Activated B cell treated with CpG ODN at 0.5 μM for 24 hours (primary cell): ENCODE data around the gene ALK. TPM values are rescaled to one million over a fixed set of nuclear protein-coding genes. Genes with fewer than 3 reads are reported as not detected.
A peak's percentile ranks its signal among the peaks of the same experiment; 100 is the strongest.

Source experiments
- ATAC-seq: fragments of 200-7000 bp; cut with Tn5 transposase; one replicate; pipeline ENCODE4 v1.10.0; 2021; ENCODE audit warnings: low read depth, mild to moderate bottlenecking, moderate library complexity
- CTCF ChIA-PET: fragments of 350-600 bp; sonication (Branson Sonifier 250); formaldehyde crosslinking; loops from one replicate; lab custom pipeline; 2021; ENCODE audit warnings: antibody characterized with exemption; lab: Charles Lee
- POLR2A ChIA-PET: fragments of 350-600 bp; sonication (Branson Sonifier 250); formaldehyde crosslinking; loops from one replicate; lab custom pipeline; 2021; ENCODE audit warnings: antibody characterized with exemption; lab: Charles Lee
- DNase-seq: peaks from one replicate; pipeline ENCODE4 v3.0.0; 2022
- H3K27ac Mint-ChIP-seq: one replicate; pipeline ENCODE4 v1.8.0; 2020; ENCODE audit warnings: mixed read lengths
- H3K27me3 Mint-ChIP-seq: one replicate; pipeline ENCODE4 v1.8.0; 2021; ENCODE audit warnings: mixed read lengths
- H3K36me3 Mint-ChIP-seq: one replicate; pipeline ENCODE4 v1.8.0; 2021; ENCODE audit warnings: low read depth, mixed read lengths
- H3K4me1 Mint-ChIP-seq: one replicate; pipeline ENCODE4 v1.8.0; 2021; ENCODE audit warnings: mixed read lengths
- H3K4me3 Mint-ChIP-seq: one replicate; pipeline ENCODE4 v1.8.0; 2020; ENCODE audit warnings: mild to moderate bottlenecking, mixed read lengths
- H3K9me3 Mint-ChIP-seq: one replicate; pipeline ENCODE4 v1.8.0; 2020; ENCODE audit warnings: mixed read lengths
- intact Hi-C: fragments of 100-400 bp; cut with micrococcal nuclease; formaldehyde crosslinking; loops from one replicate; pipeline ENCODE4 v1.15.1; 2024
- total RNA-seq: library from RNA; stranded (reverse); gene quantifications from 2 replicates; pipeline ENCODE4 v1.2.3, GENCODE V29; 2022
- TF ChIP-seq, protein P1 (sequence below): fragments of 200-600 bp; IDR thresholded peaks from one replicate; pipeline ENCODE4 v1.8.0; 2022; ENCODE audit warnings: antibody characterized with exemption, mild to moderate bottlenecking

The ALK gene
- total RNA-seq, 1 donor from 2014 or later, result not detected

DNA sequence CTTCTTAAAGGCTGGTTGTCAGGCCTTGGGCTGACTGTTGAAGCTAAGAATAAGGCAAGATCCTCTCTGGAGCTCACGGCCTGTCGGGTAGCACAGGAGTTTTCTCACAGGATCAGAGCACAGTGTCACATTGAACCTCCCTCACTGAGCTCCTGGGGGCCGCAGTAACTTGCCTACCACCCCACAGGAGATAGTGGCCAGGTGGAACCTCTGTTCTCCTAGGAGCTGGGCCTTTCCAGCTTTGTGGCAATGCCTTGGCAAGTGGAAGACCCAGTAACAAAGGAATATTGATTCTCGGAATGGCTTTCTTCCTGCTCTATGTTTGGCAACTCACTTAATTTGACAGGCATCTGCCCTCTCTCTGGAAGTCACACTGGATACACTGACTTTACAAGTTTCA, 1.2 kb upstream of the ALK start:
- Mint-ChIP-seq H3K4me1 (peaks cover 14% of the 10 kb centered on the region), H3K27ac (no peak overlapping the region), H3K36me3 (no peaks in the 10 kb centered on the region), H3K9me3 (peaks cover 3% of the 10 kb centered on the region), H3K4me3 (no peak overlapping the region), H3K27me3 (peaks cover 43% of the 10 kb centered on the region)
- CTCF ChIA-PET, result interaction anchor here (0.9 to 2.3 kb wide), 3 partner anchors 9 to 100 kb away, joined by 3 to 6 read pairs (median 4); no protein-coding TSS in a partner anchor
- TF ChIP-seq, protein P1, sequence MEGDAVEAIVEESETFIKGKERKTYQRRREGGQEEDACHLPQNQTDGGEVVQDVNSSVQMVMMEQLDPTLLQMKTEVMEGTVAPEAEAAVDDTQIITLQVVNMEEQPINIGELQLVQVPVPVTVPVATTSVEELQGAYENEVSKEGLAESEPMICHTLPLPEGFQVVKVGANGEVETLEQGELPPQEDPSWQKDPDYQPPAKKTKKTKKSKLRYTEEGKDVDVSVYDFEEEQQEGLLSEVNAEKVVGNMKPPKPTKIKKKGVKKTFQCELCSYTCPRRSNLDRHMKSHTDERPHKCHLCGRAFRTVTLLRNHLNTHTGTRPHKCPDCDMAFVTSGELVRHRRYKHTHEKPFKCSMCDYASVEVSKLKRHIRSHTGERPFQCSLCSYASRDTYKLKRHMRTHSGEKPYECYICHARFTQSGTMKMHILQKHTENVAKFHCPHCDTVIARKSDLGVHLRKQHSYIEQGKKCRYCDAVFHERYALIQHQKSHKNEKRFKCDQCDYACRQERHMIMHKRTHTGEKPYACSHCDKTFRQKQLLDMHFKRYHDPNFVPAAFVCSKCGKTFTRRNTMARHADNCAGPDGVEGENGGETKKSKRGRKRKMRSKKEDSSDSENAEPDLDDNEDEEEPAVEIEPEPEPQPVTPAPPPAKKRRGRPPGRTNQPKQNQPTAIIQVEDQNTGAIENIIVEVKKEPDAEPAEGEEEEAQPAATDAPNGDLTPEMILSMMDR, result no peak
- POLR2A ChIA-PET, result no interaction called here
- ATAC-seq (no peak), DNase-seq (no peak)
- intact Hi-C loops, result loop anchor here (1.0 to 2.0 kb wide), 3 partner anchors 104 to 1102 kb away; no protein-coding TSS in a partner anchor

DNA sequence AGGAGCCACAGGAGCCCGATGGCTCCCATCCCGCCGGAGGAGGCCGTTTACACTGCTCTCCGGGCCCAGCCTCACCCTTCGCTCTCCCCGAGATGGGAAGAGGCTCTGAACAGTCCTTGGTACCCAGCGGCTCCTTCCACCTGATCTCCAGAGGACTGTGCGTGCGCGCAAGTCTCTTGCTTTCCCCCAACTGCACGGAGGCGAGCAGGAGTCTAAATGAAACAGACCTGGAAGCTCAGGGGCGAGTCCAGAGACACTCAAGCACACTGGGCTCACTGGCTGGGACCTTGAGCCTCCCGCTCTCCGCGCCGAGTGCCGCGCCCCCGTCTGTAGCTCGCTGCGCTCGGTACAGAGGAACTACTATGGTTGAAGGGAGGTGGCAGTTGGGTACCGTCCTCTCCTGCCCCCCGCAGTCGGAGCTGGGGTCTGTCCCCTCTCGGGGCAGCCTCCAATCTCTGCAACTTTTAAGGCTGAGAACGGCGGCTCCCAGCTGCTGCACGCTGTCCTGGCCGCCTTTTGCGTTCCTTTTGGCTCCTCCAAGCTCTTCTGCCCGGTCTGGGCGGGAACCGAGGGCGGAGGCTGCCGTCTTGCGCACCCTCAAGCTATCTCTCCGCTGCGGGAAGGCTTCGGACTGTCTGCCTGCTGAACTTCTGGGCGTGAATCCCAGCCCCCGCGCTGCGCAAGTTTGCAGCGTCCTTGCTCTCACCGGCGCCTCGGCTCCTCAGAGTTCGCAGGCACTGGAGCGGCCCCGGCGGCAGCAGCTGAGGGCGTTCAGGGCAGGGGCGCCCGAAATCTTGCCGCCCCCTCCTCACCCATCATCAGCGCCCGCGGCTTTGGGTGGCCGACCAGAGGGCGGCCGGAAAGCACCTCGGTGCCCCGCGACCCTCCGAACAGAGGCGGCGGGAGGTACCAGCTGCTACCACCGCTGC, 491 bp downstream of the ALK start:
- Mint-ChIP-seq H3K9me3 (peaks cover 3% of the 10 kb centered on the region), H3K27me3 (peaks cover 52% of the 10 kb centered on the region), H3K4me3 (peak overlapping the region; percentile 35), H3K36me3 (no peaks in the 10 kb centered on the region), H3K27ac (no peak overlapping the region), H3K4me1 (peaks cover 14% of the 10 kb centered on the region)
- ChIA-PET POLR2A (no interaction called here), CTCF (interaction anchor here (2.3 kb wide), 1 partner anchor 8 kb away, joined by 6 read pairs; no protein-coding TSS in a partner anchor)
- no peak for ATAC-seq
- TF ChIP-seq, protein P1, result no peak
- no peak for DNase-seq
- intact Hi-C loops, result no loop called here

DNA sequence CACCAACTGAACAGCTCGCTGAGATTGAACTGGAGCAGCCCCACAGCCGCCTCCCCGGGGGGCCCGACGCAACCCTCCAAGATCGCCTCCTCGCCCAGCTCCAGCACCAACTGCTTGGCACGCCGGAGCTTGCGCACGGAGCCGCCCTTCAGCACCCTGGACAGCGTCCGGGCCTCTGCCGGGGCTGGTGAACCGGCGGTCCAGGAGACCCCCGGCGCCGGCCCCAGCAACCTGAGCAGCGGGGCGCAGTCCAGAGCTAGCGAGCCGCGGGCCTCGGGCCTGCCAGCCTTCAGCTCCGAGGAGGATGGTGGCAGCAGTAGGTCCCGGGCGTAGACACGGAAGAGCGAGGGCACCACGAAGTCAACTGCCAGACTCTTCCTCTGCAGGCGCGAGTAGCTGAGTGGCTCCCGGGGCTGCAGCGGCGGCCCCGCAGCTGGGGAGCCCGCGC, 1.2 kb downstream of the ALK start:
- ChIA-PET POLR2A (no interaction called here), CTCF (no interaction called here)
- Mint-ChIP-seq H3K9me3 (peaks cover 3% of the 10 kb centered on the region), H3K4me3 (no peak overlapping the region), H3K4me1 (peaks cover 14% of the 10 kb centered on the region), H3K27ac (no peak overlapping the region), H3K27me3 (peaks cover 56% of the 10 kb centered on the region), H3K36me3 (no peaks in the 10 kb centered on the region)
- TF ChIP-seq, protein P1, result no peak
- DNase-seq (peak; percentile 27), ATAC-seq (no peak)
- intact Hi-C loops, result no loop called here

DNA sequence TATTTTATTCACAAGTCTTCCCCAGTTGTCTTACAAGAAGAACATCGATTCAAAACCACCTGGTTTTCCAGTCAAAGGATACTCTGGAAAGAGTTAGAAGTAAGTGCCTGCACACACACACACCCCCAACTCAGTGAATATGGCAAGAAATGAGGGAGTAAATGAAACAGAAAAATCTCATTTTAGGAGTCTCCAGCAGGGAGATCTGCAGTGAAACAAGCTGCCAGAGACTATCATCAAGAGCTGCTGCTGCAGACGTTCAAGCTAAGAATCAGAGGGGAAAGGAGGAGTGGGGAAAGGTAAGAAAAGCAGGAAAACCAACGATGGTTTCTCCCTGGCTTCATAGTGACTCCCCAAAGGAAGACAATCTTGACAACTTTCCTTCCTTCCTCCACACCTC, 2.4 kb downstream of the ALK start:
- Mint-ChIP-seq H3K4me3 (no peak overlapping the region), H3K4me1 (peaks cover 14% of the 10 kb centered on the region), H3K36me3 (no peaks in the 10 kb centered on the region), H3K27me3 (peaks cover 53% of the 10 kb centered on the region), H3K27ac (no peak overlapping the region), H3K9me3 (peaks cover 3% of the 10 kb centered on the region)
- TF ChIP-seq, protein P1, result no peak
- DNase-seq, result no peak
- POLR2A ChIA-PET, result no interaction called here
- CTCF ChIA-PET, result no interaction called here
- intact Hi-C loops, result no loop called here
- no peak for ATAC-seq

DNA sequence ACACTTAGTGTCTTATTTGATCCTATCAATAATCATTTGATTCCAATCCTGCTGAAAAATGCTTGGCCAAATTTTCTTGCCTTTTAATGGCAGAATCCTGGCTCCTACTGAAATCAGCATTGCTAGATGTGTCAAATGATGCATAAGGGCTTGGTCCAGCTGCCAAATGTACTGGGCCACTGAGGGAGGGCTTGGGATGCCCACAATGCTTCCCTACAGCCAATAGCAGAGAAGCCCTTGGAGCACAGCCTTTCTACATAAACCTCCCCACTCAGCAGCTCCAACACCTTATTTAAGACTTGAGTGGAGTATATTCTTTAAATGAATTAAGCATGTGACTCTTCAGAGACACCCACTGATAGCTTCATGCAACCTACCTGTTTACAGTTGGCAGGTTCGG, 3.6 kb downstream of the ALK start:
- DNase-seq (no peak), ATAC-seq (no peak)
- peaks cover 14% of the 10 kb centered on the region for H3K4me1 Mint-ChIP-seq
- intact Hi-C loops, result no loop called here
- TF ChIP-seq, protein P1, result no peak
- H3K9me3 Mint-ChIP-seq, result peaks cover 3% of the 10 kb centered on the region
- H3K27ac Mint-ChIP-seq, result no peak overlapping the region
- no peak overlapping the region for H3K4me3 Mint-ChIP-seq
- CTCF ChIA-PET, result no interaction called here
- POLR2A ChIA-PET, result no interaction called here
- no peaks in the 10 kb centered on the region for H3K36me3 Mint-ChIP-seq
- H3K27me3 Mint-ChIP-seq, result peaks cover 52% of the 10 kb centered on the region
